Peyer's patch (tissue), 4 donors: ENCODE data around the gene CRIM1. TPM values are rescaled to one million over a fixed set of nuclear protein-coding genes. Genes with fewer than 3 reads are reported as not detected.

ENCODE experiments used
- DNase-seq, 3 donors: peaks; one replicate each; pipeline ENCODE4 v3.0.0-alpha.2; 2017 to 2019
- H3K27ac ChIP-seq, 4 donors: fragments of 200-600 bp; sonication (generic); one replicate each; pipeline ENCODE4 v1.5.1; 2016 to 2019
- H3K27me3 ChIP-seq, 2 donors: fragments of 200-600 bp; sonication (generic); one replicate each; pipeline ENCODE4 v1.5.1; 2019
- H3K36me3 ChIP-seq, 3 donors: fragments of 200-600 bp; sonication (generic); one replicate each; pipeline ENCODE4 v1.5.1; 2016 to 2019
- H3K4me1 ChIP-seq, 4 donors: fragments of 200-600 bp; sonication (generic); one replicate each; pipeline ENCODE4 v1.5.1; 2016 to 2019
- H3K4me3 ChIP-seq, 4 donors: fragments of 200-600 bp; sonication (generic); 1 replicate in 3 of 4; 2 replicates in 1 of 4; pipeline ENCODE4 v1.5.1; 2016 to 2019; ENCODE audit warnings: mild to moderate bottlenecking in 1 of 4
- H3K9me3 ChIP-seq, 4 donors: fragments of 200-600 bp; sonication (generic); one replicate each; pipeline ENCODE4 v1.5.1; 2016 to 2019; ENCODE audit warnings: mild to moderate bottlenecking in 1 of 4
- CTCF ChIP-seq, 6 experiments: fragments of 450-650 bp in 4 of 6; fragments of 200-600 bp in 2 of 6; sonication (generic) in 1 of 6; IDR thresholded peaks; one replicate each; pipeline ENCODE4 v1.5.1; 2017 to 2019; ENCODE audit warnings: antibody characterized with exemption in 6 of 6, mild to moderate bottlenecking in 3 of 6, moderate library complexity in 1 of 6
- POLR2A ChIP-seq, 2 donors: fragments of 450-650 bp; IDR thresholded peaks; one replicate each; pipeline ENCODE4 v1.5.1; 2017; ENCODE audit warnings: antibody characterized with exemption in 2 of 2, mild to moderate bottlenecking in 2 of 2, moderate library complexity in 2 of 2
- total RNA-seq, 4 donors: library from RNA; depleted of rRNA; stranded (reverse); fragments of >200 nt; gene quantifications; one replicate each; pipeline ENCODE4 v1.1.0, GENCODE V29; 2016

CRIM1 gene
- total RNA-seq, 4 donors from 2014 or later = 29.9 to 181 (median 63.6) TPM

DNA sequence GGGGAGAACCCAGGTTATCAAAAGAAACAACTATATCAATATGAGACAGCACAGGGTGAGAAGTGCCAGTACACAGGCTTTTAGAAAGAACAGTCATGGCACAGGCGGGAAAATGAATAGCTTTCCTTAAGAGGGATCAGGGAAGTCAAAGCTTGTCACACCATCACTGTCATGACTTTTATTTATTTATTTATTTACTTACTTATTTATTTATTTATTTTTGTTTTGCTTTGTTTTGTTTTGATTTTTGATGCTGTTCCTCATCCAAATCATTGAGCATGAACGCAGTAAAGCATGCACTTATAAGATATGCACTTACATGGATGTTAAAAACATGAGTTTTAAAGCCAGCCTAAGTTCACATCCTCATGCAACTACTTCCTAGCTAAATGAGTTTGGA, 19.3 kb upstream of the CRIM1 start:
- Histone ChIP-seq H3K4me1 (no peaks in the 10 kb centered on the region), H3K9me3 (no peaks in the 10 kb centered on the region), H3K27me3 (no peaks in the 10 kb centered on the region), H3K27ac (no peak overlapping the region), H3K36me3 (no peaks in the 10 kb centered on the region), H3K4me3 (no peak overlapping the region)
- TF ChIP-seq CTCF (IDR thresholded peaks at IDR 0.05) (no peak), POLR2A (IDR thresholded peaks at IDR 0.05) (no peak)
- DNase-seq = no peak

DNA sequence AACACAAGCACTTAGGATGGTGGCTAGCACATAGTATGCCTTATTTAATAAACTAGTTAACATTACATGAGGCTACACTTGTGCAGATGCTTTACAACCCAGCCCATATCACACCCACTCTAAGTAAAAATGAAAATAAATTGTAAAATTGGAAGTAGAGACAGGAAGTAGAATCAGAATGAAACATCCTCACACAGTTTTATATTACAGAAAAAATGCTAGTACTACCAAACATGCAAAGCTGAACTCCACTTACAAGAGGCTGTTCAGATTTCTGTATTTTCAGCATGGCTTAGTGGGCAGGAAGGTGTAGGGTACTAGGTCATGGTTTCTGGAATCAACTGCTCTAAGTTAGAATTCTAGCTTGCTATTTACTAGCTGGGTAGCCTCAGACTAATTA, 18.2 kb upstream of the CRIM1 start:
- Histone ChIP-seq H3K36me3 (no peaks in the 10 kb centered on the region), H3K4me1 (no peaks in the 10 kb centered on the region), H3K4me3 (no peak overlapping the region), H3K9me3 (no peaks in the 10 kb centered on the region), H3K27me3 (no peaks in the 10 kb centered on the region), H3K27ac (no peak overlapping the region)
- TF ChIP-seq CTCF (IDR thresholded peaks at IDR 0.05) (no peak), POLR2A (IDR thresholded peaks at IDR 0.05) (no peak)
- DNase-seq = no peak

GRCh38 chr2:36338124-36338826, 17.3 kb upstream of the CRIM1 start:
- Histone ChIP-seq H3K27ac (no peak overlapping the region), H3K36me3 (no peaks in the 10 kb centered on the region), H3K4me3 (no peak overlapping the region), H3K4me1 (no peaks in the 10 kb centered on the region), H3K27me3 (no peaks in the 10 kb centered on the region), H3K9me3 (no peaks in the 10 kb centered on the region)
- no peak for DNase-seq
- TF ChIP-seq CTCF (IDR thresholded peaks at IDR 0.05) (no peak), POLR2A (IDR thresholded peaks at IDR 0.05) (no peak)

- TF ChIP-seq POLR2A (IDR thresholded peaks at IDR 0.05) = no peak
- no peak for TF ChIP-seq CTCF (IDR thresholded peaks at IDR 0.05)
- H3K27me3 ChIP-seq = no peaks in the 10 kb centered on the region
- H3K4me3 ChIP-seq = no peak overlapping the region
- no peaks in the 10 kb centered on the region for H3K4me1 ChIP-seq
- no peak overlapping the region for H3K27ac ChIP-seq
- H3K36me3 ChIP-seq = no peaks in the 10 kb centered on the region
- no peaks in the 10 kb centered on the region for H3K9me3 ChIP-seq
- no peak for DNase-seq
Observed at GRCh38 chr2:36338827-36339145, 16.8 kb upstream of the CRIM1 start.

DNA sequence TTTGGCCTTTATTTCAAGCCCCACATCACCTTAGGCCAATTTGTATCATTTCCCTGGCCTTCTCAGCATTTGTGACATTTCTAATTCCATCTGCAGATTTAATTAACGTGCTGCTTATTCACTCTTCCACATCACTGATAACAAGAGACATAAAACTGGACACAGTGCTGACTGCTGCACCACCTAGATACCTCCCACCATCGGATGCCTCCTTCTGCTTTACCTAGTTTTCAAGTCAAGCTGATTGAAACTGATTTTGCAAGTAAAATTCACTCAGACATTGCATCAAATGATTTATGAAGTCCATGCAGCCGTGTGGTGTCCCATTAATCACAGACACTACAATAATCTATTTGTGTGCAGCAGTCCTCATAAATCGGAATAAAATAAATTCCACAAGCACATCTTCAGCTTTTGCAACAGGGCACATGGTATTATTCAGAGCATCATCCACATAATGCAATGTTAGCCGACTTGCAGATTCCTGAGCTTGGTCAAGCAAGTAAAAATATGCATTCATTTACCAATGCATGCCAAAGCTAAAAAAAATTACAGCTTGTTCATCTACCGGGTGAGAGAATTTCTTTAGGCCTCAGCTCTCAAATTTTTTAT, 15.9 kb upstream of the CRIM1 start:
- H3K27ac ChIP-seq = no peak overlapping the region
- no peak for DNase-seq
- no peaks in the 10 kb centered on the region for H3K36me3 ChIP-seq
- H3K27me3 ChIP-seq = no peaks in the 10 kb centered on the region
- H3K4me1 ChIP-seq = no peaks in the 10 kb centered on the region
- H3K4me3 ChIP-seq = no peak overlapping the region
- TF ChIP-seq POLR2A (IDR thresholded peaks at IDR 0.05) (no peak), CTCF (IDR thresholded peaks at IDR 0.05) (no peak)
- no peaks in the 10 kb centered on the region for H3K9me3 ChIP-seq
